ENCODE results near the gene AKT2. TPM values are rescaled to one million over a fixed set of nuclear protein-coding genes. Genes with fewer than 3 reads are reported as not detected.

AKT2 gene
- polyA plus RNA-seq, 1 donor (not counting 4 experiments of a cell fraction or from before 2014, with no cell fraction given), result 108 TPM

- Histone ChIP-seq H3K9ac (ENCODE audit: control insufficient read depth, extremely low read depth, insufficient read depth, low read length) (no peak overlapping the region), H3K79me2 (ENCODE audit: control insufficient read depth, insufficient read depth, low read length) (no peaks in the 10 kb centered on the region), H3K9me3 (ENCODE audit: control insufficient read depth, low read depth, low read length) (no peaks in the 10 kb centered on the region), H4K20me1 (ENCODE audit: control insufficient read depth, extremely low read depth, insufficient read depth, low read length) (no peaks in the 10 kb centered on the region), H3K36me3 (ENCODE audit: control insufficient read depth in 2 of 2, extremely low read depth in 1 of 2, insufficient read depth in 2 of 2, low read length in 2 of 2) (peaks cover 26 to 37% of the 10 kb centered on the region in 2 experiments), H3K27me3 (ENCODE audit: control insufficient read depth, extremely low read depth, insufficient read depth, low read length) (no peaks in the 10 kb centered on the region), H3K27ac (ENCODE audit: control insufficient read depth, insufficient read depth, low read length) (no peak overlapping the region), H3K4me2 (ENCODE audit: control insufficient read depth, extremely low read depth, insufficient read depth, low read depth, low read length) (no peak overlapping the region), H3K4me1 (ENCODE audit: control insufficient read depth, extremely low read depth, insufficient read depth, low read length) (no peaks in the 10 kb centered on the region), H3K4me3 (ENCODE audit: control insufficient read depth in 2 of 3, extremely low read depth in 1 of 3, insufficient read depth in 2 of 3, low read depth in 1 of 3, low read length in 3 of 3) (no peak overlapping the region), H2AFZ (ENCODE audit: control insufficient read depth, low read length) (no peak overlapping the region), H3K9me1 (ENCODE audit: control insufficient read depth, extremely low read depth, insufficient read depth, low read length) (no peaks in the 10 kb centered on the region)
- FAIRE-seq (no peak), DNase-seq (ENCODE audit: low read depth, low spot score) (no peak)
- dilution Hi-C loops (cut with MboI; ENCODE audit: extremely low pct_ligation_motif_present, low sequenced_read_pairs), result no loop called here
- TF ChIP-seq CTCF (optimal IDR thresholded peaks at IDR 0.05 in 1 of 3, IDR thresholded peaks at IDR 0.05 in 1 of 3, conservative IDR thresholded peaks at IDR 0.05 in 1 of 3; ENCODE audit: extremely low read depth in 1 of 3, insufficient read depth in 2 of 3, low read length in 3 of 3) (no peak), EZH2 (IDR thresholded peaks at IDR 0.05; ENCODE audit: low read length) (no peak)
Measured at GRCh38 chr19:40321566-40322270, 36.6 kb upstream of the AKT2 start.

DNA sequence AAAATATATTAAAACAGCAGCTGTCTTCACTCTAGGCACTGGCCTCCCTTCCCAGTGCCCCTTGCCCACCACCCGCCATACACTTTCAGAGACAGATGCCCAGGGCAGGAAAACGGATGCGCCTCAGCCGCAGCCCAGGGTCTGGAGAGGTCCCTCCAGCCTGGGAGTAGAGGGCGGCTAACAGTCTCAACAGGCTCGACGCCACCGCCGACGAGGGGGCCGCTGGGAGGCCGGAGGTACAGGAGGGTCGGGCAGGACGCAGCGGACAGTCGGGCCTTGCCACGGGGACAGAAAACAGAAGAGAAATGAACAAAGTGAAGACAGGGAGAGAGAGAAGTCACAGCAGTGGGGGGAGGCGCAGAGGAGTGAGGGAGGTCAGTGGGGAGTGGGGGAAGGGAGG, 35.9 kb upstream of the AKT2 start:
- FAIRE-seq (no peak), DNase-seq (ENCODE audit: low read depth, low spot score) (no peak)
- dilution Hi-C loops (cut with MboI; ENCODE audit: extremely low pct_ligation_motif_present, low sequenced_read_pairs), result no loop called here
- H3K4me1 ChIP-seq (ENCODE audit: control insufficient read depth, extremely low read depth, insufficient read depth, low read length), result no peaks in the 10 kb centered on the region
- no peaks in the 10 kb centered on the region for H3K9me3 ChIP-seq (ENCODE audit: control insufficient read depth, low read depth, low read length)
- no peaks in the 10 kb centered on the region for H3K27me3 ChIP-seq (ENCODE audit: control insufficient read depth, extremely low read depth, insufficient read depth, low read length)
- H2AFZ ChIP-seq (ENCODE audit: control insufficient read depth, low read length), result no peak overlapping the region
- H3K9ac ChIP-seq (ENCODE audit: control insufficient read depth, extremely low read depth, insufficient read depth, low read length), result no peak overlapping the region
- H3K79me2 ChIP-seq (ENCODE audit: control insufficient read depth, insufficient read depth, low read length), result no peaks in the 10 kb centered on the region
- peaks cover 24 to 31% of the 10 kb centered on the region in 2 experiments for H3K36me3 ChIP-seq (ENCODE audit: control insufficient read depth in 2 of 2, extremely low read depth in 1 of 2, insufficient read depth in 2 of 2, low read length in 2 of 2)
- no peak overlapping the region for H3K27ac ChIP-seq (ENCODE audit: control insufficient read depth, insufficient read depth, low read length)
- no peak overlapping the region for H3K4me2 ChIP-seq (ENCODE audit: control insufficient read depth, extremely low read depth, insufficient read depth, low read depth, low read length)
- no peak overlapping the region for H3K4me3 ChIP-seq (ENCODE audit: control insufficient read depth in 2 of 3, extremely low read depth in 1 of 3, insufficient read depth in 2 of 3, low read depth in 1 of 3, low read length in 3 of 3)
- no peaks in the 10 kb centered on the region for H3K9me1 ChIP-seq (ENCODE audit: control insufficient read depth, extremely low read depth, insufficient read depth, low read length)
- TF ChIP-seq EZH2 (IDR thresholded peaks at IDR 0.05; ENCODE audit: low read length), result no peak
- H4K20me1 ChIP-seq (ENCODE audit: control insufficient read depth, extremely low read depth, insufficient read depth, low read length), result no peaks in the 10 kb centered on the region

DNA sequence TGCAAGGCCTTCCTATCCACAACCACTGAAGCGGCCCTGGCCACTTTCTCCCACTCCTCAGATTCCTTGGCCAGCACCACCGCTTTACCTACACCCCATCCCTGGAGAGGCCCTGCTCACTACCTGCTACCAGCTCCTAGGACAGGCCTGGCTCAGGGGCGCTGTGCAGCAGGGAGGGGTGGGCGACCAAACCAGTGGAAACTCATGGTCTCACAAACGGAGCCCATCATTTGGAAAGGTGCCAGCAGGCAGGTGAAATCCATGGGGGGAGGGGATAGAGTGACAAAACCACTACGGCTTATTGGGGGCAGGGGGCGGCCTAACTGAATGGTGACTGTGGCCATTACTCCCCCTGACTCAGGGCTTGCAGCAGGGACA, 35.4 kb upstream of the AKT2 start:
- no peaks in the 10 kb centered on the region for H3K9me1 ChIP-seq (ENCODE audit: control insufficient read depth, extremely low read depth, insufficient read depth, low read length)
- H3K27me3 ChIP-seq (ENCODE audit: control insufficient read depth, extremely low read depth, insufficient read depth, low read length), result no peaks in the 10 kb centered on the region
- TF ChIP-seq EZH2 (IDR thresholded peaks at IDR 0.05; ENCODE audit: low read length), result no peak
- no peak for TF ChIP-seq CTCF (optimal IDR thresholded peaks at IDR 0.05 in 1 of 3, IDR thresholded peaks at IDR 0.05 in 1 of 3, conservative IDR thresholded peaks at IDR 0.05 in 1 of 3; ENCODE audit: extremely low read depth in 1 of 3, insufficient read depth in 2 of 3, low read length in 3 of 3)
- no peaks in the 10 kb centered on the region for H4K20me1 ChIP-seq (ENCODE audit: control insufficient read depth, extremely low read depth, insufficient read depth, low read length)
- peaks cover 20 to 28% of the 10 kb centered on the region in 2 experiments for H3K36me3 ChIP-seq (ENCODE audit: control insufficient read depth in 2 of 2, extremely low read depth in 1 of 2, insufficient read depth in 2 of 2, low read length in 2 of 2)
- H3K79me2 ChIP-seq (ENCODE audit: control insufficient read depth, insufficient read depth, low read length), result no peaks in the 10 kb centered on the region
- dilution Hi-C loops (cut with MboI; ENCODE audit: extremely low pct_ligation_motif_present, low sequenced_read_pairs), result no loop called here
- DNase-seq (ENCODE audit: low read depth, low spot score) (no peak), FAIRE-seq (no peak)
- no peak overlapping the region for H3K27ac ChIP-seq (ENCODE audit: control insufficient read depth, insufficient read depth, low read length)
- no peak overlapping the region for H3K4me3 ChIP-seq (ENCODE audit: control insufficient read depth in 2 of 3, extremely low read depth in 1 of 3, insufficient read depth in 2 of 3, low read depth in 1 of 3, low read length in 3 of 3)
- H2AFZ ChIP-seq (ENCODE audit: control insufficient read depth, low read length), result no peak overlapping the region
- H3K9ac ChIP-seq (ENCODE audit: control insufficient read depth, extremely low read depth, insufficient read depth, low read length), result no peak overlapping the region
- H3K4me1 ChIP-seq (ENCODE audit: control insufficient read depth, extremely low read depth, insufficient read depth, low read length), result no peaks in the 10 kb centered on the region
- H3K9me3 ChIP-seq (ENCODE audit: control insufficient read depth, low read depth, low read length), result no peaks in the 10 kb centered on the region
- no peak overlapping the region for H3K4me2 ChIP-seq (ENCODE audit: control insufficient read depth, extremely low read depth, insufficient read depth, low read depth, low read length)

Measured in keratinocyte (primary cell).